Activated T-helper 1 cell treated with anti-CD3 and anti-CD28 coated beads, Interleukin-2, amount 50 U/mL, for 16 hours (primary cell): ENCODE data around the gene FHL1.
"Not testable (repeated sequence)": the region's sequence is repeated elsewhere in the genome, so short reads cannot be mapped to it uniquely, and the experiment has no call there.

ENCODE experiments used
- DNase-seq, 2 donors: peaks; one replicate each; pipeline ENCODE4 v3.0.0-alpha.2; 2020; ENCODE audit warnings: low read depth in 1 of 2, low spot score in 1 of 2

The FHL1 gene

GRCh38 chrX:136146614-136147314 is 569 bp upstream of the FHL1 start:
- no peak for DNase-seq

GRCh38 chrX:136147976-136148375 is 643 bp downstream of the FHL1 start:
- DNase-seq, result no peak

GRCh38 chrX:136148391-136148790 is 1.1 kb downstream of the FHL1 start:
- no peak for DNase-seq

GRCh38 chrX:136154998-136155397 is 7.7 kb downstream of the FHL1 start:
- DNase-seq, result no peak

GRCh38 chrX:136156560-136157117 is 9.3 kb downstream of the FHL1 start:
- no peak for DNase-seq

- DNase-seq, result no peak
Observed at GRCh38 chrX:136157187-136157586, 9.9 kb downstream of the FHL1 start.

GRCh38 chrX:136158685-136159084 is 11.4 kb downstream of the FHL1 start:
- DNase-seq, result no peak

- DNase-seq, result no peak
Observed at GRCh38 chrX:136159611-136160025, 12.3 kb downstream of the FHL1 start.

GRCh38 chrX:136162827-136163570 is 15.7 kb downstream of the FHL1 start:
- DNase-seq, result no peak

GRCh38 chrX:136163689-136164088 is 16.4 kb downstream of the FHL1 start:
- no peak for DNase-seq

- DNase-seq, result no peak
Observed at GRCh38 chrX:136165406-136165805, 18.1 kb downstream of the FHL1 start.

- DNase-seq, result no peak
Observed at GRCh38 chrX:136166221-136166855, 19.0 kb downstream of the FHL1 start.

GRCh38 chrX:136167989-136168388 is 20.7 kb downstream of the FHL1 start:
- DNase-seq, result not testable (repeated sequence)

GRCh38 chrX:136168929-136169735 is 21.8 kb downstream of the FHL1 start:
- no peak for DNase-seq

- DNase-seq, result no peak
Observed at GRCh38 chrX:136170139-136170800, 22.9 kb downstream of the FHL1 start.

GRCh38 chrX:136171420-136171819 is 24.1 kb downstream of the FHL1 start:
- no peak for DNase-seq

- no peak for DNase-seq
Observed at GRCh38 chrX:136176399-136176825, 29.1 kb downstream of the FHL1 start.

- DNase-seq, result no peak
Observed at GRCh38 chrX:136179133-136179532, 31.8 kb downstream of the FHL1 start.

- DNase-seq, result no peak
Observed at GRCh38 chrX:136182414-136182813, 35.1 kb downstream of the FHL1 start.

- no peak for DNase-seq
Observed at GRCh38 chrX:136183172-136183571, 35.8 kb downstream of the FHL1 start.
